Ramos (cell line): Measurements from ENCODE around the gene BCR.
"Not testable (repeated sequence)": the region's sequence is repeated elsewhere in the genome, so short reads cannot be mapped to it uniquely, and the experiment has no call there.

Source experiments
- in situ Hi-C: fragments of 300-500 bp; cut with MboI; formaldehyde crosslinking; loops from one replicate; pipeline ENCODE4 v1.14.3; 2022; ENCODE audit warnings: low sequenced_read_pairs; ENCODE audit not compliant: unreplicated experiment

The BCR gene

GRCh38 chr22:23318316-23318715 lies 138.0 kb downstream of the BCR start:
- in situ Hi-C loops = loop anchor here (25.0 kb wide), 1 partner anchor 219 kb away; no protein-coding TSS in a partner anchor

GRCh38 chr22:23322497-23323080 lies 142.3 kb downstream of the BCR start:
- in situ Hi-C loops = loop anchor here (25.0 kb wide), 1 partner anchor 215 kb away; no protein-coding TSS in a partner anchor

- in situ Hi-C loops = loop anchor here (25.0 kb wide), 1 partner anchor 213 kb away; no protein-coding TSS in a partner anchor
Observed at GRCh38 chr22:23323960-23324688, 143.8 kb downstream of the BCR start.

- in situ Hi-C loops = loop anchor here (25.0 kb wide), 1 partner anchor 1337 kb away; no protein-coding TSS in a partner anchor
Observed at GRCh38 chr22:23325183-23325582, 144.9 kb downstream of the BCR start.

- in situ Hi-C loops = loop anchor here (25.0 kb wide), 1 partner anchor 1328 kb away; no protein-coding TSS in a partner anchor
Observed at GRCh38 chr22:23333822-23334221, 153.5 kb downstream of the BCR start.

- in situ Hi-C loops = loop anchor here (25.0 kb wide), 1 partner anchor 1325 kb away; no protein-coding TSS in a partner anchor
Observed at GRCh38 chr22:23337672-23338071, 157.4 kb downstream of the BCR start.

- in situ Hi-C loops = loop anchor here (25.0 kb wide), 1 partner anchor 1320 kb away; no protein-coding TSS in a partner anchor
Observed at GRCh38 chr22:23341942-23342695, 161.8 kb downstream of the BCR start.

GRCh38 chr22:23351321-23351720 lies 171.0 kb downstream of the BCR start:
- in situ Hi-C loops = no loop called here

- in situ Hi-C loops = no loop called here
Observed at GRCh38 chr22:23353004-23353403, 172.7 kb downstream of the BCR start.

GRCh38 chr22:23353696-23354095 lies 173.4 kb downstream of the BCR start:
- in situ Hi-C loops = no loop called here

- in situ Hi-C loops = no loop called here
Observed at GRCh38 chr22:23356094-23356493, 175.8 kb downstream of the BCR start.

- in situ Hi-C loops = no loop called here
Observed at GRCh38 chr22:23357053-23357452, 176.7 kb downstream of the BCR start.

GRCh38 chr22:23359583-23360123 lies 179.3 kb downstream of the BCR start:
- in situ Hi-C loops = no loop called here

- in situ Hi-C loops = no loop called here
Observed at GRCh38 chr22:23361676-23362075, 181.4 kb downstream of the BCR start.

GRCh38 chr22:23363683-23364082 lies 183.4 kb downstream of the BCR start:
- in situ Hi-C loops = no loop called here

- in situ Hi-C loops = no loop called here
Observed at GRCh38 chr22:23364389-23364788, 184.1 kb downstream of the BCR start.

GRCh38 chr22:23365524-23365923 lies 185.2 kb downstream of the BCR start:
- in situ Hi-C loops = no loop called here

GRCh38 chr22:23365961-23366360 lies 185.7 kb downstream of the BCR start:
- in situ Hi-C loops = no loop called here

- in situ Hi-C loops = not testable (repeated sequence)
Observed at GRCh38 chr22:23367196-23367595, 186.9 kb downstream of the BCR start.
